Hepatocyte (in vitro differentiated cells): Measurements from ENCODE around the gene ITPR1. TPM values are rescaled to one million over a fixed set of nuclear protein-coding genes. Genes with fewer than 3 reads are reported as not detected.
A peak's percentile ranks its signal among the peaks of the same experiment; 100 is the strongest.

Source experiments
- DNase-seq: peaks from one replicate; pipeline ENCODE4 v3.0.0-alpha.2; 2016; ENCODE audit warnings: low spot score
- H2AFZ ChIP-seq: fragments of 200-600 bp; sonication (generic); 2 replicates; pipeline ENCODE4 v1.6.0; 2016; ENCODE audit warnings: antibody characterized with exemption, mild to moderate bottlenecking
- H3K27ac ChIP-seq: fragments of 200-600 bp; sonication (generic); 2 replicates; pipeline ENCODE4 v1.5.1; 2016; ENCODE audit warnings: mild to moderate bottlenecking
- H3K27me3 ChIP-seq: fragments of 200-600 bp; sonication (generic); 2 replicates; pipeline ENCODE4 v1.6.1; 2016
- H3K36me3 ChIP-seq: fragments of 200-600 bp; sonication (generic); replicated peaks from 2 replicates; pipeline ENCODE4 v1.5.1; 2016; ENCODE audit warnings: low read depth; ENCODE audit not compliant: insufficient read depth
- H3K4me1 ChIP-seq: fragments of 200-600 bp; sonication (generic); 2 replicates; pipeline ENCODE4 v1.5.1; 2016; ENCODE audit warnings: mild to moderate bottlenecking, moderate library complexity; ENCODE audit not compliant: insufficient read depth
- H3K4me2 ChIP-seq: fragments of 200-600 bp; sonication (generic); 2 replicates; pipeline ENCODE4 v1.6.0; 2016
- H3K4me3 ChIP-seq: fragments of 200-600 bp; sonication (generic); 2 replicates; pipeline ENCODE4 v1.5.1; 2016; ENCODE audit warnings: mild to moderate bottlenecking
- H3K79me2 ChIP-seq: fragments of 200-600 bp; sonication (generic); 2 replicates; pipeline ENCODE4 v1.6.0; 2017; ENCODE audit warnings: mild to moderate bottlenecking
- H3K9me2 ChIP-seq: fragments of 200-600 bp; sonication (generic); replicated peaks from 2 replicates; pipeline ENCODE4 v1.6.0; 2017; ENCODE audit warnings: mild to moderate bottlenecking; ENCODE audit not compliant: insufficient read depth
- H3K9me3 ChIP-seq: fragments of 200-600 bp; sonication (generic); 2 replicates; pipeline ENCODE4 v1.5.1; 2016; ENCODE audit warnings: low read depth, mild to moderate bottlenecking
- H4K20me1 ChIP-seq: fragments of 200-600 bp; sonication (generic); 2 replicates; pipeline ENCODE4 v1.6.0; 2016; ENCODE audit warnings: mild to moderate bottlenecking; ENCODE audit not compliant: insufficient read depth, poor library complexity, severe bottlenecking
- EZH2 ChIP-seq: fragments of 200-600 bp; sonication (generic); IDR thresholded peaks from 2 replicates; pipeline ENCODE4 v1.6.1; 2016; ENCODE audit warnings: antibody characterized with exemption, mild to moderate bottlenecking, borderline replicate concordance
- EZH2phosphoT487 ChIP-seq: fragments of 200-600 bp; sonication (generic); IDR thresholded peaks from one replicate; pipeline ENCODE4 v1.6.1; 2018; ENCODE audit warnings: antibody characterized with exemption, mild to moderate bottlenecking, low read depth, moderate library complexity; ENCODE audit not compliant: unreplicated experiment, severe bottlenecking
- WGBS: methylation state at CpG from one replicate; pipeline ENCODE4 v1.1.6; 2016; ENCODE audit warnings: low lambda C conversion rate; ENCODE audit errors: missing lambda C conversion rate; 5-methylcytosine and 5-hydroxymethylcytosine counted together
- polyA plus RNA-seq: library from polyadenylated mRNA; unstranded; fragments of >200 nt; fragmentation: Nextera tagmentation; extraction: Ambion mirVana; gene quantifications from 2 replicates; pipeline ENCODE4 v1.2.1, GENCODE V29; 2016
- total RNA-seq: library from RNA; depleted of rRNA; stranded (reverse); fragments of >200 nt; gene quantifications from 2 replicates; pipeline ENCODE4 v1.2.3, GENCODE V29; 2014
- TF ChIP-seq, protein P1 (sequence below): fragments of 200-600 bp; sonication (generic); IDR thresholded peaks from 2 replicates; pipeline ENCODE4 v1.5.1; 2016; ENCODE audit warnings: antibody characterized with exemption, mild to moderate bottlenecking; ENCODE audit not compliant: poor library complexity

Gene ITPR1
- total and polyA plus RNA-seq, 2 experiments from 2014 or later, result 46.8 to 90.8 TPM

DNA sequence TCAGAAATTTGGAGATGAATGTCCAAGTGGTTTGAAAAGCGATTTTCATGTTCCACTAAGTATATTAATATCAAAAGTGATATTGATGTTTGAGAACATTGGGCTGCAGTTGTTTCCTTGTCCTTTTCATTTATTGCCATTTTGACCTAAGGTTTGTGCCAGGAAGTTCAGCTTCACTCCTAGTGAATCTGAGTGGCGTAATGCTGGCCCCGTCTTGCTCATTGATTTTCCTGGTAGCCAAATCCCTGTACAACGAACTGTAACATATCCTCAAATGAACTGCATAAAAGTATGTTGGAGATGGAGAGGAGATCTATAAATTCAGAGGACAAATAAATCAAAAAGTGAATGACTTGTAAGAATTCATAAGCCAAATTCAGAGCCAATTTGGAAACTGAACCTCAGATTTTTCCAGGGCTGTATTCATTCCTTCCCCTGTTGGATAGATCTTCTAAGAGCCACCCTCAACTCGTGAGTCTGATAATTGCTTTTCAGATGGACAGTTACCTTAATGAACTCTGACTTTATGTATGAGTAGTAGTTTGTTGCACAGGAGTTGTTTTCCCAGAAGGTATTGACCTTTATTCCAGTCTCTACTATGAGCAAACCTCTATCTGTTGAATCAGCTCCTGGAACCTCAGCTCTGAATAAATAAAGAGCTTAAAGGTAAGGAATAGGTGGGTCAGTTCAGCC, 72.8 kb downstream of the ITPR1 start:
- WGBS, result 61% methylated on average over 5 of the region's 5 CpGs
- Histone ChIP-seq H3K79me2 (peaks cover 23% of the 10 kb centered on the region), H3K4me3 (no peak overlapping the region), H3K36me3 (no peaks in the 10 kb centered on the region), H3K27ac (no peak overlapping the region), H4K20me1 (no peaks in the 10 kb centered on the region), H3K27me3 (no peaks in the 10 kb centered on the region), H3K4me2 (peak overlapping the region; percentile 7), H2AFZ (no peak overlapping the region), H3K4me1 (peaks cover 19% of the 10 kb centered on the region), H3K9me3 (no peaks in the 10 kb centered on the region), H3K9me2 (no peaks in the 10 kb centered on the region)
- TF ChIP-seq EZH2, result no peak
- TF ChIP-seq, protein P1, sequence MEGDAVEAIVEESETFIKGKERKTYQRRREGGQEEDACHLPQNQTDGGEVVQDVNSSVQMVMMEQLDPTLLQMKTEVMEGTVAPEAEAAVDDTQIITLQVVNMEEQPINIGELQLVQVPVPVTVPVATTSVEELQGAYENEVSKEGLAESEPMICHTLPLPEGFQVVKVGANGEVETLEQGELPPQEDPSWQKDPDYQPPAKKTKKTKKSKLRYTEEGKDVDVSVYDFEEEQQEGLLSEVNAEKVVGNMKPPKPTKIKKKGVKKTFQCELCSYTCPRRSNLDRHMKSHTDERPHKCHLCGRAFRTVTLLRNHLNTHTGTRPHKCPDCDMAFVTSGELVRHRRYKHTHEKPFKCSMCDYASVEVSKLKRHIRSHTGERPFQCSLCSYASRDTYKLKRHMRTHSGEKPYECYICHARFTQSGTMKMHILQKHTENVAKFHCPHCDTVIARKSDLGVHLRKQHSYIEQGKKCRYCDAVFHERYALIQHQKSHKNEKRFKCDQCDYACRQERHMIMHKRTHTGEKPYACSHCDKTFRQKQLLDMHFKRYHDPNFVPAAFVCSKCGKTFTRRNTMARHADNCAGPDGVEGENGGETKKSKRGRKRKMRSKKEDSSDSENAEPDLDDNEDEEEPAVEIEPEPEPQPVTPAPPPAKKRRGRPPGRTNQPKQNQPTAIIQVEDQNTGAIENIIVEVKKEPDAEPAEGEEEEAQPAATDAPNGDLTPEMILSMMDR, result no peak
- TF ChIP-seq EZH2phosphoT487, result no peak
- peak; percentile 27 for DNase-seq

GRCh38 chr3:4568841-4569240, 75.7 kb downstream of the ITPR1 start:
- Histone ChIP-seq H4K20me1 (no peaks in the 10 kb centered on the region), H3K36me3 (no peaks in the 10 kb centered on the region), H2AFZ (no peak overlapping the region), H3K9me3 (no peaks in the 10 kb centered on the region), H3K9me2 (no peaks in the 10 kb centered on the region), H3K4me1 (peaks cover 5% of the 10 kb centered on the region), H3K4me2 (no peak overlapping the region), H3K27me3 (no peaks in the 10 kb centered on the region), H3K4me3 (no peak overlapping the region), H3K79me2 (peaks cover 26% of the 10 kb centered on the region), H3K27ac (no peak overlapping the region)
- no peak for DNase-seq
- WGBS, result 64% methylated on average over 3 of the region's 3 CpGs
- TF ChIP-seq EZH2phosphoT487 (no peak), EZH2 (no peak)
- TF ChIP-seq, protein P1, result no peak

- no peaks in the 10 kb centered on the region for H3K9me3 ChIP-seq
- no peak overlapping the region for H3K4me3 ChIP-seq
- H2AFZ ChIP-seq, result no peak overlapping the region
- no peak overlapping the region for H3K4me2 ChIP-seq
- no peaks in the 10 kb centered on the region for H3K27me3 ChIP-seq
- no peaks in the 10 kb centered on the region for H3K4me1 ChIP-seq
- peaks cover 19% of the 10 kb centered on the region for H3K79me2 ChIP-seq
- DNase-seq, result no peak
- H3K9me2 ChIP-seq, result no peaks in the 10 kb centered on the region
- H3K36me3 ChIP-seq, result no peaks in the 10 kb centered on the region
- H4K20me1 ChIP-seq, result no peaks in the 10 kb centered on the region
- TF ChIP-seq EZH2phosphoT487, result no peak
- TF ChIP-seq, protein P1, result no peak
- TF ChIP-seq EZH2, result no peak
- H3K27ac ChIP-seq, result no peak overlapping the region
- 90% methylated on average over 7 of the region's 7 CpGs for WGBS
These were observed 77.9 kb downstream of the ITPR1 start for GRCh38 chr3:4570840-4571621.
